AG09319 (cell line): Measurements from ENCODE around the gene MCC.
"Not testable (repeated sequence)": the region's sequence is repeated elsewhere in the genome, so short reads cannot be mapped to it uniquely, and the experiment has no call there.

Source experiments
- DNase-seq: peaks from one replicate; pipeline ENCODE4 v3.0.0-alpha.2; 2010; ENCODE audit warnings: low read depth; ENCODE audit errors: extremely low read depth
- CTCF ChIP-seq: IDR thresholded peaks from 2 replicates; pipeline ENCODE4 v1.5.1; 2011; ENCODE audit warnings: low read depth, mild to moderate bottlenecking, inconsistent platforms, low read length, moderate library complexity

MCC gene

GRCh38 chr5:113427871-113428574 is 60.2 kb downstream of the MCC start:
- no peak for DNase-seq
- no peak for TF ChIP-seq CTCF

DNA sequence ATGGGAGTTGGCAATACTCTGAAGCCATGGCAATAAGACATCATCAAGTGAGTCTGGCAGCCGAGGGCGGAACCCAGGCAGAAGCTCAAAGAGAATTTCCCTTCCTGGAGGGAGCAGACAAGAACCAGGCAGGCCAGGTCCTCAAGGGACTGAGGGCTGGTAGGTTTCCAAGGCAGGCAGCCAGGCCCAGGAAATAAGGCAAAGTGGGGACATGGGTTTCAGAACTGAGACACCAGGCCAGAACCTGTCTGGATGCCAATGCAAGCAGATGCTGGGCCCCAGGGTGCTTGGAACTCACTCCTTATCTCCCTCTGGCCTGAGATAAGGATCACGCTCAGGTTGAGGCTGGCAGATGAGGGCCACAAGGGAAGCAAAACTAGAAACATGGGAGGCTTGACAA is 62.3 kb downstream of the MCC start:
- no peak for DNase-seq
- TF ChIP-seq CTCF = no peak

DNA sequence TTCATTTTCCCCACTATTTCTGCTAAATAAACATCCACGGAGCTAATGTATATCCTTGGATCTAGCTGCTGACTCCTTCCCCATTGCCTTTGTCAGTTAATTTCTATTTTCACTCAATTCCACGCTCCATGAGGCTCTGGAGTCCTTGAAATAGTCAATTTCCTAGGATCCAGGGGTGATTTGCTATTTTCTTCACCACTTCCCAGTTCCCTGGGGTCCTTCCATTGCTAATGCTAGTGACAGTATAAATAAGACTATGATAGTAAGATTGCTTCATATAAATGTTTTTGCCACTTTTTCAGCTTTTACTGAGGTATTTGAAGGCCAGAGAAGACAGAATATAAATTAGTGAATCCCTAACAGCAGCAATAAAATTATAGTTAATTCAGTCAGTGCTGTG is 66.6 kb downstream of the MCC start:
- TF ChIP-seq CTCF = no peak
- no peak for DNase-seq

- no peak for TF ChIP-seq CTCF
Observed at GRCh38 chr5:113405530-113405929, 82.7 kb downstream of the MCC start.

DNA sequence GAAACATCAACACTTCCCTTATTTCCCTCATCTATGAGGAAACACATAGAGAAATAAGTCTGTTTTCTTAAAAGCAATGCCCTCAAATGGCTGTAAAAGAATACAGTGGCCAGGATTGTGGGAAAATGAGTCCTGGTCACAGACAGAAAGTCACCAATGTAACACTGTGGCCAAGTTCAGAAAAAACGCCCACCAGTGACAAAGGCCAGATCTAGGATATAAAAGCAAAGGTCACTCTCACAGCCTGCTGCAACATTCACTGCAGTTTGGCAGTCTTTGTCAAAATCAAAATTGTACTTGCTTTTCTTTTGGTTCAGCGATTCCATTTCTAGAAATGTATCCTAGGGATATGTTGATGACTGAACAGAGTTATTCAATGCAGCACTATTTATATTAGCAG is 84.0 kb downstream of the MCC start:
- TF ChIP-seq CTCF = no peak
- no peak for DNase-seq

More at GRCh38 chr5:113405530-113405929, 82.7 kb downstream of the MCC start:
- DNase-seq = no peak

DNA sequence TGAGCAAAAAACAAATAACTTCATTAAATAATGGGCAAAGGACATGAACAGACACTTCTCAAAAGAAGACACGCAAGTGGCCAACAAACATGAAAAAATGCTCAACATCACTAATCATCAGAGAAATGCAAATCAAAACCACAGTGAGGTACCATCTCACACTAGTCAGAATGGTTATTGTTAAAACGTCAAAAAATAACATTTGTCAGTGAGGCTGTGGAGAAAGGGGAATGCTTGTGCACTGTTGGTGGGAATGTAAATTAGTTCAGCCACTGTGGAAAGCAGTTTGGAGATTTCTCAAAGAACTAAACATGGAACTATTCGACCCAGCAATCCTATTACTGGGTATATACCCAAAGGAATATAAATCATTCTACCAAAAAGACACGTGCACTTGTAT is 90.3 kb downstream of the MCC start:
- DNase-seq = not testable (repeated sequence)

DNA sequence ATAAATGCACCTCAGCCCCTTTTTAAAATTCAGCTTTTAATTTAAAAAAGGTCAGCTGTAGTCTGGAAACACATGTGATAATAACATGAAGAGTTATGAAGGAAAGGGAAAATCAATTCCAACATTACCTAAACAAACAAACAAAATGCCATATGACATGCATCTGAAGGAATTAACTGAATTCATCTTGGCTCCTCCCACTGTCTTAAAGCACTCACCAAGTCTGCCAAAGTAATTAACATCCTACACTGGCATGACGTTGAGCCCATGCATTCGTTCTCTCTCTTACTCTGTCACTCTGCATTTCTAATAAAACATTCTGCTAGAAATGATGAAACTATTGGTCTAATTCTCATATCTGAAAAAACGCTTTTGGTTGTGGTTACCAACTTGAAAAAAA is 91.2 kb downstream of the MCC start:
- no peak for DNase-seq
- TF ChIP-seq CTCF = no peak

- no peak for DNase-seq
- no peak for TF ChIP-seq CTCF
Observed at GRCh38 chr5:113394658-113395057, 93.6 kb downstream of the MCC start.
